Activated naive CD8-positive, alpha-beta T cell treated with anti-CD3 and anti-CD28 coated beads, Interleukin-2, amount 50 U/mL, for 24 hours (primary cell): ENCODE data around the gene HSD3B2.

Source experiments
- ATAC-seq: fragments of 150-1000 bp; cut with Tn5 transposase; one replicate; pipeline ENCODE4 v1.10.0; 2021
- DNase-seq: peaks from one replicate; pipeline ENCODE4 v3.0.0; 2021
- H3K27ac Mint-ChIP-seq: one replicate; pipeline ENCODE4 v1.8.0; 2021; ENCODE audit warnings: mild to moderate bottlenecking, mixed read lengths
- H3K27me3 Mint-ChIP-seq: one replicate; pipeline ENCODE4 v1.8.0; 2021; ENCODE audit warnings: mixed read lengths
- H3K36me3 Mint-ChIP-seq: one replicate; pipeline ENCODE4 v1.8.0; 2021; ENCODE audit warnings: low read depth, mixed read lengths
- H3K4me1 Mint-ChIP-seq: one replicate; pipeline ENCODE4 v1.8.0; 2021; ENCODE audit warnings: mixed read lengths
- H3K4me3 Mint-ChIP-seq: one replicate; pipeline ENCODE4 v1.8.0; 2021; ENCODE audit warnings: mild to moderate bottlenecking, moderate library complexity, mixed read lengths
- H3K9me3 Mint-ChIP-seq: one replicate; pipeline ENCODE4 v1.8.0; 2021; ENCODE audit warnings: mixed read lengths

The HSD3B2 gene

GRCh38 chr1:119428991-119429390 lies 14.0 kb downstream of the HSD3B2 start:
- Mint-ChIP-seq H3K4me3 (no peak overlapping the region), H3K27me3 (peaks cover 12% of the 10 kb centered on the region), H3K9me3 (no peaks in the 10 kb centered on the region), H3K27ac (no peak overlapping the region), H3K36me3 (no peaks in the 10 kb centered on the region), H3K4me1 (no peaks in the 10 kb centered on the region)
- no peak for DNase-seq
- no peak for ATAC-seq

DNA sequence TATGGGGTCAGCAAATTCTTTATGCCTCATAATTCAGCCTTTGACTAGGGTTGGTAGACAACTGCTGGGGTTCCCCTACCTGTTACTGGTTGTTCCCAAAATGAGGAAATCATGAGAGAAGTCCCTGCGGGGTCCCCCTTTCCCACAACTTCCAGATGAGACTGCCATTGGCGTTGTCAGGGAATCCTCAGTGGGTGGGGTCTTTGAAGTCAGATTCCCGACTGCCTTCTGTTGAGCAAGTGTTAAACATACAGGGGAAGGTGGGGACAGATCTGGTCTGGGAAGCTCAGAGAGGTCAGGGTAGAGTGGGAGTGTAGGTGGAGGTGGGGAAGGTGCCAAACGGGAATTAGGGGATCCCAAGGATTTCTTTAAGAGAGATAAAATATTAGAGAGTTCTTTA lies 14.7 kb downstream of the HSD3B2 start:
- ATAC-seq: no peak
- Mint-ChIP-seq H3K27me3 (peaks cover 12% of the 10 kb centered on the region), H3K4me1 (no peaks in the 10 kb centered on the region), H3K4me3 (no peak overlapping the region), H3K27ac (no peak overlapping the region), H3K36me3 (no peaks in the 10 kb centered on the region), H3K9me3 (no peaks in the 10 kb centered on the region)
- DNase-seq: no peak

DNA sequence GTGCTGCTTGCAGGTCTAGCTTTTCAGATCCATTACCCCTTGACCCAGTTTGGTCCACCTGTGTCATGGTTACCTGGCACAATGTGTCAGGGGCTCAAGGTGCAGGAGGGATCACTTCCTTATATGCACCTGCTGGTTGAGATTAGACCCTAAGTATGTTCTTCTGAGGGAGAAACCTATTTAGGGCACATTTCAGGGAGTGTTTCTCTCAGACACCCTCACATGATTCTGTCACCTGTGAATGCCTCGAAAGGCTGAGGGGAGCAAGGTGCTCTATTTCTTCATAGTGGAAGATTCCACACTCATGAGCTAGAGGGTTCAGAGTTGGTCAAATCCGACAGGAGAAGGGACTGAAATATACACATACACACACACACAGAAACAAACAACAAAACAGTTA lies 15.5 kb downstream of the HSD3B2 start:
- H3K4me1 Mint-ChIP-seq: no peaks in the 10 kb centered on the region
- ATAC-seq: no peak
- no peak overlapping the region for H3K27ac Mint-ChIP-seq
- DNase-seq: no peak
- H3K9me3 Mint-ChIP-seq: no peaks in the 10 kb centered on the region
- H3K36me3 Mint-ChIP-seq: no peaks in the 10 kb centered on the region
- no peak overlapping the region for H3K4me3 Mint-ChIP-seq
- H3K27me3 Mint-ChIP-seq: peaks cover 12% of the 10 kb centered on the region

- DNase-seq: no peak
- no peaks in the 10 kb centered on the region for H3K9me3 Mint-ChIP-seq
- H3K27ac Mint-ChIP-seq: no peak overlapping the region
- no peak for ATAC-seq
- no peak overlapping the region for H3K4me3 Mint-ChIP-seq
- H3K4me1 Mint-ChIP-seq: no peaks in the 10 kb centered on the region
- H3K36me3 Mint-ChIP-seq: no peaks in the 10 kb centered on the region
- H3K27me3 Mint-ChIP-seq: peaks cover 12% of the 10 kb centered on the region
Measured at GRCh38 chr1:119431836-119432235, 16.9 kb downstream of the HSD3B2 start.

DNA sequence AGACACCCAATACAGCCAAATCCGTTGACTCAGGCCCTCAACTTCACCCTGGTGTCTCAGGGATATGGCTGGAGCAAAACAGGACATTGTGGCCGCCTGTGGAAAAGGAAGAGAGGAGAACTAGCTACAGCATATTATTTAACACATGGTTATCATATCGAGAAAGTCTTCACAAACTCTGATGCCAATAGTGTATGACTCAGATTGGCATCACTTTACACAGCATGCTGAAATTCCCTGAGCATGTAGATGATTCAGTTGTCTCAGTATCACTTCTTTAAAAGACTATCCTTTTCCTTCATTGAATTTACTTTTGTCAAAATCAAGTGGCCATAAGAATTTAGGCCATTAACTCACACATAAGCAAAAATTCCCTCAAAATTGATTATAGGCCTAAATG lies 20.1 kb downstream of the HSD3B2 start:
- no peaks in the 10 kb centered on the region for H3K9me3 Mint-ChIP-seq
- ATAC-seq: no peak

GRCh38 chr1:119438761-119439160 lies 23.8 kb downstream of the HSD3B2 start:
- Mint-ChIP-seq H3K4me3 (no peak overlapping the region), H3K4me1 (no peaks in the 10 kb centered on the region), H3K27ac (no peak overlapping the region)

More for the DNA sequence above, 20.1 kb downstream of the HSD3B2 start:
- Mint-ChIP-seq H3K36me3 (no peaks in the 10 kb centered on the region), H3K27me3 (peaks cover 12% of the 10 kb centered on the region), H3K4me3 (no peak overlapping the region), H3K27ac (no peak overlapping the region), H3K4me1 (no peaks in the 10 kb centered on the region)
- no peak for DNase-seq

GRCh38 chr1:119440721-119441307 lies 25.9 kb downstream of the HSD3B2 start:
- Mint-ChIP-seq H3K27ac (no peak overlapping the region), H3K36me3 (no peaks in the 10 kb centered on the region), H3K9me3 (no peaks in the 10 kb centered on the region), H3K27me3 (peaks cover 11% of the 10 kb centered on the region), H3K4me1 (no peaks in the 10 kb centered on the region), H3K4me3 (no peak overlapping the region)
- ATAC-seq: no peak
- no peak for DNase-seq

More at GRCh38 chr1:119438761-119439160, 23.8 kb downstream of the HSD3B2 start:
- H3K27me3 Mint-ChIP-seq: peaks cover 6% of the 10 kb centered on the region
- no peaks in the 10 kb centered on the region for H3K36me3 Mint-ChIP-seq
- no peak for ATAC-seq
- H3K9me3 Mint-ChIP-seq: no peaks in the 10 kb centered on the region
- DNase-seq: no peak

GRCh38 chr1:119442756-119443155 lies 27.8 kb downstream of the HSD3B2 start:
- DNase-seq (no peak), ATAC-seq (no peak)
- Mint-ChIP-seq H3K36me3 (no peaks in the 10 kb centered on the region), H3K27ac (no peak overlapping the region), H3K27me3 (peaks cover 11% of the 10 kb centered on the region), H3K4me1 (no peaks in the 10 kb centered on the region), H3K4me3 (no peak overlapping the region), H3K9me3 (no peaks in the 10 kb centered on the region)

GRCh38 chr1:119446321-119446720 lies 31.4 kb downstream of the HSD3B2 start:
- no peak for ATAC-seq
- peaks cover 9% of the 10 kb centered on the region for H3K27me3 Mint-ChIP-seq

GRCh38 chr1:119447344-119448126 lies 32.6 kb downstream of the HSD3B2 start:
- H3K9me3 Mint-ChIP-seq: no peaks in the 10 kb centered on the region
- H3K4me3 Mint-ChIP-seq: no peak overlapping the region
- ATAC-seq (no peak), DNase-seq (no peak)
- H3K27me3 Mint-ChIP-seq: peaks cover 9% of the 10 kb centered on the region
- H3K36me3 Mint-ChIP-seq: no peaks in the 10 kb centered on the region
- H3K27ac Mint-ChIP-seq: no peak overlapping the region
- no peaks in the 10 kb centered on the region for H3K4me1 Mint-ChIP-seq

More at GRCh38 chr1:119446321-119446720, 31.4 kb downstream of the HSD3B2 start:
- Mint-ChIP-seq H3K27ac (no peak overlapping the region), H3K4me3 (no peak overlapping the region), H3K4me1 (no peaks in the 10 kb centered on the region), H3K36me3 (no peaks in the 10 kb centered on the region), H3K9me3 (no peaks in the 10 kb centered on the region)
- no peak for DNase-seq

- no peaks in the 10 kb centered on the region for H3K36me3 Mint-ChIP-seq
- H3K4me1 Mint-ChIP-seq: peaks cover 4% of the 10 kb centered on the region
- ATAC-seq (no peak), DNase-seq (no peak)
- H3K4me3 Mint-ChIP-seq: no peak overlapping the region
- no peaks in the 10 kb centered on the region for H3K9me3 Mint-ChIP-seq
- H3K27me3 Mint-ChIP-seq: peaks cover 5% of the 10 kb centered on the region
- no peak overlapping the region for H3K27ac Mint-ChIP-seq
Measured at GRCh38 chr1:119448127-119448511, 33.2 kb downstream of the HSD3B2 start.

- ATAC-seq: no peak
- peaks cover 6% of the 10 kb centered on the region for H3K4me1 Mint-ChIP-seq
- no peaks in the 10 kb centered on the region for H3K9me3 Mint-ChIP-seq
- no peak overlapping the region for H3K4me3 Mint-ChIP-seq
- no peak for DNase-seq
- H3K36me3 Mint-ChIP-seq: no peaks in the 10 kb centered on the region
- peaks cover under 1% of the 10 kb centered on the region for H3K27me3 Mint-ChIP-seq
- H3K27ac Mint-ChIP-seq: no peak overlapping the region
Measured at GRCh38 chr1:119449971-119450370, 35.0 kb downstream of the HSD3B2 start.

DNA sequence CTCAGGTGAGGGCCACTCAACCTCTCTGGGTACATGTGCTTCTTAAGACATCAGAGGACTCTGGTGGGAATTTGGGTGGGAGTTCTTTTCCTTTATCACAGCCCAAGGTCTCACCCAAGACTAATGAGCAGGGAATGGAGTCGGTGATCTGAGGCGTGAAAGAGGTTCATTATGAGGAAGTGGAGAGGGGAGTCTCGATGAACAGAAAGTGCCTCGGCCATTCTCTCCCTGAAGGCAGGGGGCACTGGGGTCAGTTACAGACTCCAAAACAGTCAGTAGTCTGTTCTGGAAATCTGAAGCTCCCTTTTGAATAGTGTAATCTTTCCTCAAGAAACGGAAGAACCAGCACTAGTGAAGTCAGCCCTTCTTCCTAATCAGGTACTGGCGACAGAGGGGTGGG lies 36.2 kb downstream of the HSD3B2 start:
- Mint-ChIP-seq H3K4me1 (peaks cover 6% of the 10 kb centered on the region), H3K4me3 (no peak overlapping the region), H3K27ac (no peak overlapping the region), H3K9me3 (no peaks in the 10 kb centered on the region), H3K36me3 (no peaks in the 10 kb centered on the region), H3K27me3 (no peaks in the 10 kb centered on the region)
- DNase-seq: no peak
- ATAC-seq: no peak

GRCh38 chr1:119452091-119452490 lies 37.1 kb downstream of the HSD3B2 start:
- H3K36me3 Mint-ChIP-seq: no peaks in the 10 kb centered on the region
- H3K27ac Mint-ChIP-seq: no peak overlapping the region
- no peak for ATAC-seq
- H3K27me3 Mint-ChIP-seq: no peaks in the 10 kb centered on the region
- DNase-seq: no peak
- H3K4me1 Mint-ChIP-seq: peaks cover 6% of the 10 kb centered on the region
- H3K4me3 Mint-ChIP-seq: no peak overlapping the region
- no peaks in the 10 kb centered on the region for H3K9me3 Mint-ChIP-seq

DNA sequence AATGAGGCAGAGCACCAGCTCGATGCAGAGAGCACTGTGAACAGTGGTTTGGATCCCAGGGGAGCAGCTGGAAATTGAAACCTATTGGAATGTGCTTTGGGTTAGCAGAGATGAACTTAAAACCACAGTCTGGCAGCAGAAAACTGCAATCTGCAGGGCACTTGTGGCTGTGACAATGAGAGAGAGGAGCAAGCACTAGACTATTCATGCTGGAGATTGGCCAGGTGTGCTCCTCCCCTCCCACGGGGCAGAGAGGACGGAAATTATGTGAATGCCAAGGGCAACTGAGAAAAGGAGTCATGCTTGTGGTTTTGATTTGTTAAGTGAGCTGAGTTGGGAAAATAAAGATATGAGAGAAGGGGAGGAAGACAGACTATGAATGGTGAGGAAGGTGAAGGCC lies 38.1 kb downstream of the HSD3B2 start:
- H3K36me3 Mint-ChIP-seq: no peaks in the 10 kb centered on the region
- no peak overlapping the region for H3K27ac Mint-ChIP-seq
- H3K27me3 Mint-ChIP-seq: no peaks in the 10 kb centered on the region
- H3K4me1 Mint-ChIP-seq: peaks cover 6% of the 10 kb centered on the region
- DNase-seq (peak; percentile 7), ATAC-seq (peak; percentile 82)
- H3K4me3 Mint-ChIP-seq: no peak overlapping the region
- H3K9me3 Mint-ChIP-seq: no peaks in the 10 kb centered on the region
